Lower lobe of right lung (tissue), 2 donors: ENCODE measurements around the gene SRPK2. TPM values are rescaled to one million over a fixed set of nuclear protein-coding genes. Genes with fewer than 3 reads are reported as not detected.
"Not testable (repeated sequence)": the region's sequence is repeated elsewhere in the genome, so short reads cannot be mapped to it uniquely, and the experiment has no call there.

Source experiments
- ATAC-seq, 2 donors: fragments of 200-7000 bp; cut with Tn5 transposase; one replicate each; pipeline ENCODE4 v1.9.1; 2020 to 2022; ENCODE audit warnings: mild to moderate bottlenecking in 2 of 2, moderate library complexity in 2 of 2
- DNase-seq: peaks from one replicate; pipeline ENCODE4 v3.0.0-alpha.2; 2020
- H3K27ac ChIP-seq: fragments of 200-600 bp; one replicate; pipeline ENCODE4 v1.8.0; 2022
- H3K27me3 ChIP-seq: fragments of 200-600 bp; one replicate; pipeline ENCODE4 v1.8.0; 2022; ENCODE audit warnings: low read depth
- H3K36me3 ChIP-seq: fragments of 200-600 bp; one replicate; pipeline ENCODE4 v1.8.0; 2022; ENCODE audit warnings: mild to moderate bottlenecking
- H3K4me1 ChIP-seq: fragments of 200-600 bp; one replicate; pipeline ENCODE4 v1.8.0; 2022
- H3K4me3 ChIP-seq: fragments of 200-600 bp; one replicate; pipeline ENCODE4 v1.8.0; 2022; ENCODE audit warnings: mild to moderate bottlenecking
- H3K9me3 ChIP-seq: fragments of 200-600 bp; one replicate; pipeline ENCODE4 v1.8.0; 2022
- CTCF ChIP-seq: fragments of 200-600 bp; IDR thresholded peaks from one replicate; pipeline ENCODE4 v1.8.0; 2022; ENCODE audit warnings: antibody characterized with exemption, mild to moderate bottlenecking
- intact Hi-C: fragments of 100-400 bp; cut with DNase I; formaldehyde crosslinking; loops from one replicate; pipeline ENCODE4 v1.11.0; 2022
- total RNA-seq: library from RNA; stranded (reverse); fragmentation: NEBNext Ultra II Directional; extraction: Animal tissue kit (Norgen Biotek cat#: 25700); gene quantifications from one replicate; pipeline ENCODE4 v1.2.1, GENCODE V29; 2021
- donor health status: DM: no; HTN: yes; CAD: no; lungs with severe emphysema.

The SRPK2 gene
- total RNA-seq, 1 donor from 2014 or later: 43.2 TPM

- TF ChIP-seq CTCF: no peak
- no peak for DNase-seq
- no peak overlapping the region for H3K4me3 ChIP-seq
- ATAC-seq: no peak
- H3K9me3 ChIP-seq: no peaks in the 10 kb centered on the region
- H3K27me3 ChIP-seq: no peaks in the 10 kb centered on the region
- H3K4me1 ChIP-seq: no peaks in the 10 kb centered on the region
- no peak overlapping the region for H3K27ac ChIP-seq
- intact Hi-C loops: no loop called here
- peaks cover 5% of the 10 kb centered on the region for H3K36me3 ChIP-seq
Observed at GRCh38 chr7:105195891-105196290, 192.8 kb downstream of the SRPK2 start.

DNA sequence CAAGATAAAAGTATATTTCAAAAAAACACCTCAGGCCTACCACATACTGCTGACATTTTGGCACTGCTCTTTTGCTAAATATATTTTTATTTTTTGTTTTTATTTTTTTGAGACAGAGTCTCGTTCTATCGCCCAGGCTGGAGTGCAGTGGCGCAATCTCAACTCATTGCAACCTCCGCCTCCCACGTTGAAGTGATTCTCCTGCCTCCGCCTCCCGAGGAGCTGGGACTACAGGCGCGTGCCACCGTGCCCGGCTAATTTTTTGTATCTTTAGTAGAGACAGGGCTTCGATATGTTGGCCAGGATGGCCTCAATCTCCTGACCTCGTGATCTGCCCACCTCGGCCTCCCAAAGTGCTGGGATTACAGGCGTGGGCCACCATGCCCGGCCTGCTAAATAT, 193.8 kb downstream of the SRPK2 start:
- H3K4me3 ChIP-seq, H3K27ac ChIP-seq, intact Hi-C loops, H3K27me3 ChIP-seq, ATAC-seq, DNase-seq, H3K36me3 ChIP-seq, H3K9me3 ChIP-seq, H3K4me1 ChIP-seq: not testable (repeated sequence)

GRCh38 chr7:105191331-105191730, 197.4 kb downstream of the SRPK2 start:
- Histone ChIP-seq H3K27me3 (no peaks in the 10 kb centered on the region), H3K27ac (no peak overlapping the region), H3K4me3 (no peak overlapping the region), H3K4me1 (no peaks in the 10 kb centered on the region), H3K36me3 (no peaks in the 10 kb centered on the region), H3K9me3 (no peaks in the 10 kb centered on the region)
- DNase-seq (no peak), ATAC-seq (peak in 1 of 2 donors; percentile 68)
- TF ChIP-seq CTCF: no peak
- intact Hi-C loops: no loop called here

DNA sequence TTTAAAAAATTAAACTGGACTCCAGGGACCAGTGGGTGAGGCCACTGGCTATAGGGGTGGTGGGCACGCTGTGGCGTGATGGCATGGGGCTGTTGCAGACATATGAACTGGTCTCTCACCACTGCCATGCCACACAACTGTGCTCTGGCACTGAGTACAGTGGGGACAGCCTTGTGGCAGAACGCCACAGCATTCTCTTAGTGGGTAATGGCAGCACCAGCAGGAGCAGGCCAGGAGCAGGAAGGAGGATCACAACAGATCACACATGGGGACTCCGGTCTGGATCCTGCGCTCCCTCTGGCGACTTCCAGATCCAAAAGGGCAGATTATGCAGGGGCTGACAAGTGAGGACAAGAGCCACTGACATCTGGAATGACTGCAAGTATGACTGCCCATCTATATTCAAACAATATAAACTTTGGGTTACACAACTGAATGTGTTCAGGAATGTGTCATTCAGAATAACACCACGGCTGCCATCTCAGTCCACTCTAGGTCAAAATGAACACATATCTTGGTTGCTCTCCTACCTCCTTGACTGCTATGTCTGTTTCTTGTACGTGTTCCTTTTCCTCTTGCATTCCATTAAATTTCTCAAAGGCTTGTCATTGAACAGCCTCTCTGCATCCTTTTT, 198.7 kb downstream of the SRPK2 start:
- Histone ChIP-seq H3K4me1 (no peaks in the 10 kb centered on the region), H3K4me3 (no peak overlapping the region), H3K36me3 (no peaks in the 10 kb centered on the region), H3K27me3 (no peaks in the 10 kb centered on the region), H3K27ac (no peak overlapping the region), H3K9me3 (no peaks in the 10 kb centered on the region)
- ATAC-seq: no peak
- intact Hi-C loops: no loop called here
- no peak for TF ChIP-seq CTCF
- no peak for DNase-seq

DNA sequence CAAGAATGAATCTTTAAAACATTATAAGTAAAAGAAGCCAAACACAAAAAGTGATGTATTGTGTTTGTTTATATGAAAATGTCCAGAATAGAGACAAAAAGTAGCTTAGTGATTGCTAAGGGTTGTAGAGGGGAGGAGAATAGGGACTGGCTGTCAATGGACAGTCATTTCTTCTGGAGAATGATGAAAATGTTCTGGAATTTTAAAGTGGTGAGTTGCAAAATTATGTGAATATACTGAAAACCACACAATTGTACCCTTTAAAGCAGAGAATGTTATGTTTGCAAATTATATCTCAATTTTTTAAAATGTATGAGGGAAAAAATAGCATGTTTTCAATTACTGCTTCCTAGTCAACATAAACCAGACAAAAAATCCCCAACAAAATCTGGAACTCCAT, 200.5 kb downstream of the SRPK2 start:
- no peak for DNase-seq
- no peak for TF ChIP-seq CTCF
- H3K27ac ChIP-seq: no peak overlapping the region
- H3K4me1 ChIP-seq: no peaks in the 10 kb centered on the region
- intact Hi-C loops: no loop called here
- no peaks in the 10 kb centered on the region for H3K36me3 ChIP-seq
- H3K4me3 ChIP-seq: no peak overlapping the region
- no peaks in the 10 kb centered on the region for H3K27me3 ChIP-seq
- no peaks in the 10 kb centered on the region for H3K9me3 ChIP-seq
- ATAC-seq: no peak

GRCh38 chr7:105187302-105188169, 201.2 kb downstream of the SRPK2 start:
- no peak for DNase-seq
- H3K9me3 ChIP-seq: no peaks in the 10 kb centered on the region
- H3K4me3 ChIP-seq: no peak overlapping the region
- ATAC-seq: no peak
- TF ChIP-seq CTCF: no peak
- no peak overlapping the region for H3K27ac ChIP-seq
- no peaks in the 10 kb centered on the region for H3K27me3 ChIP-seq
- intact Hi-C loops: no loop called here
- no peaks in the 10 kb centered on the region for H3K36me3 ChIP-seq
- no peaks in the 10 kb centered on the region for H3K4me1 ChIP-seq
